AG10803 (cell line): ENCODE measurements around the gene HYCC2.
"Not testable (repeated sequence)": the region's sequence is repeated elsewhere in the genome, so short reads cannot be mapped to it uniquely, and the experiment has no call there.

ENCODE experiments used
- DNase-seq: peaks from one replicate; pipeline ENCODE4 v3.0.0; 2010; ENCODE audit warnings: low read depth
- H3K4me3 ChIP-seq: 2 replicates; pipeline ENCODE4 v1.5.1; 2011; ENCODE audit warnings: mild to moderate bottlenecking, low read length, control low read depth
- CTCF ChIP-seq: conservative IDR thresholded peaks from 2 replicates; pipeline ENCODE4 v1.5.1; 2011; ENCODE audit warnings: mild to moderate bottlenecking, low read length, control low read depth, inconsistent platforms

The HYCC2 gene

GRCh38 chr2:201071479-201072200 is at the start of gene HYCC2, which contains the start of gene NDUFB3:
Gene HYCC2 (minus strand): TSS chr2:201071671. CDS start chr2:201024009, 47,662 bp downstream.
Gene NDUFB3 (plus strand): TSS chr2:201072001. CDS start chr2:201078883, 6,882 bp downstream.
- DNase-seq = peak; percentile 90
- peak within 1 kb of the TSS; percentile 95 for H3K4me3 ChIP-seq
- TF ChIP-seq CTCF = peak; percentile 21; the same call in 1 of the 2 replicates

- no peak for TF ChIP-seq CTCF
- H3K4me3 ChIP-seq = peak overlapping the region; percentile 71
These were observed 47.7 kb upstream of the HYCC2 start for GRCh38 chr2:201118961-201119854.

GRCh38 chr2:201118121-201118960 is 46.9 kb upstream of the HYCC2 start:
- DNase-seq = peak; percentile 79
- TF ChIP-seq CTCF = peak; percentile 47
- peak overlapping the region; percentile 71 for H3K4me3 ChIP-seq

More at GRCh38 chr2:201118961-201119854, 47.7 kb upstream of the HYCC2 start:
- peak; percentile 58 for DNase-seq

- H3K4me3 ChIP-seq = peak overlapping the region; percentile 71
- DNase-seq = not testable (repeated sequence)
These were observed 46.2 kb upstream of the HYCC2 start for GRCh38 chr2:201117735-201118094.

- peak; percentile 90 for DNase-seq
- TF ChIP-seq CTCF = peak; percentile 52
- peak overlapping the region; percentile 71 for H3K4me3 ChIP-seq
These were observed 45.7 kb upstream of the HYCC2 start for GRCh38 chr2:201116959-201117734.

GRCh38 chr2:201116115-201116958 is 44.9 kb upstream of the HYCC2 start, which contains the start of gene CFLAR:
Gene CFLAR (plus strand): TSS chr2:201116164. CDS start chr2:201129866, 13,702 bp downstream.
- peak within 1 kb of the TSS; percentile 71 for H3K4me3 ChIP-seq
- peak; percentile 85 for DNase-seq
- TF ChIP-seq CTCF = no peak
